HG02884 (cell line): ENCODE data around the gene TNXB.
"Not testable (repeated sequence)": the region's sequence is repeated elsewhere in the genome, so short reads cannot be mapped to it uniquely, and the experiment has no call there.

Experiments
- ATAC-seq: cut with Tn5 transposase; IDR thresholded peaks from one replicate; pipeline ENCODE4 v1.9.1; 2021; ENCODE audit warnings: mild to moderate bottlenecking, moderate library complexity; ENCODE audit not compliant: unreplicated experiment

TNXB gene

DNA sequence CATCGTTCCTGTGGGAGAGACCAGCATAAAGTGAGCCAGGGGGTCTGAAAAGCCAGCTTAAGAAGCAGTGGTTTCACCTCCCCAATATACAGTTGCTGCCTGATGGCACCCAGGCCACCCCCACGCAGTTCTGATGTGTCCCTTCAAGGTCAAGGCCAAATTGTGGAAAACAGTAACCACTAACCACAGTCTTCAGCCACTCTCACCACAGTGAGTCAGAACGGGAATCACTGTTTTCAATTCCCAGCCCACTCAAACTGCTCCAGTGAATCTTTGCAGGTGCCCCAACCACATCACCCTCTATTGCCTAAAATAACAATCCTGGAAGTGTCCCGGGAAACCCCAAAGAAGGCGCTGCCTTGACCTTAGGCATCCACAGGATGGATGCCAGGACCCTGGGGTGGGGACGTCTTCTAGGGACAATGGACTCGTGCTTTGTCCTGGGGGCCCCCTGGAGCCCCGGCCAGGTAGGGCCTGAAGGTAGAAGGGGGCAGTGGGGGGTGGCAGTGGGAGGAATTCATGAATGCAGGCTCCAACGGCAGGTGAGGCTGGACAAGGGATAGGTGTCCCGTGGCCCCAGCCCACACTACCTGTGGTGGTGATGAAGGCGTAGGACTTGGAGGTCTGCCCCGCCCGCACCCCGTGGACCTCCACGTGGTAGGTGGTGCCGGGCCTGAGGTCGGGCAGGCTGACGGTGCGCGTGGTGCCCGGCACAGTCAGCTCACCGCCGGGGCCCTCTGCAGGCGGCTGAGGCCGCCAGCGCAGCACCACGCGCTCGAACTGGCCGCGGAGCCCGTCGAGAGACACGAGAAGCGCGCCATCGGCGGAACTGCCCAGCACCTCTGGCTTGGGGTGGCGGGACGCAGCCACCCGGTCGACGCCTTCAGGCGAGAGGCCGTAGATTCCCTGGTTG, 22.2 kb downstream of the TNXB start:
- ATAC-seq, result no peak

DNA sequence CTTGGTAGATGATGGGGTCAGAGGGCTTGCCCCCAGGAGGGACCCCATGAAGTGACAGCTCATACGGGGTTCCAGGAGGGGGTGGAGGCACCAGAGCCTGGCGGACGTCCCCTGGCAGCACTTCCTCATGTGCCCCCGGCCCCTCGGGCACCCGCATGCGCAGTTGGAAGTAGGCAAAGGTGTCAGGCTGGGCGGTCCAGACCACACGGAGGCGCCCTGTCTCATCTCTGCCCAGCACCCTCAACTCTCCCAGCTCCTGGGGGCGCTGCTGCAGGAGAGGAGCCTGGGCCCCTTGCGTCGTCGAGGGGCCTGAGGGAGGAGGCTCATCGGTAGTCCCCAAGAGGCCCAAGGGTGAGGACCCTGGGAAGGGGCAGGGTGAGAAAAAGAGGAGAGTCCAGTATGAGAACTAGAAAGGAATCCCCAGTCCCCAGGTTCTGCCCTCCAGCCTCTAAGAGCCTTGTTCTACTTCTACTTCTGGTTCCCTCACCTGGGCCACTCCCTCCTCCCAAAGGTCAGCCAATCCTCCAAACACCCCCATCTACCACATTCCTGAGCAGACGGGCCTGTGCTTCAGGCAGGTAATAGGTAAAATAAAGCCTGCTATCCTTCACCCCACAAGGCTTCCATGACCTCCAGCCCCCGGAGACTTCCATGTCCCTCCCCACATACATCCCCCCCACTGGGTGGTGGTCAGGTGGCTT, 23.2 kb downstream of the TNXB start:
- no peak for ATAC-seq

DNA sequence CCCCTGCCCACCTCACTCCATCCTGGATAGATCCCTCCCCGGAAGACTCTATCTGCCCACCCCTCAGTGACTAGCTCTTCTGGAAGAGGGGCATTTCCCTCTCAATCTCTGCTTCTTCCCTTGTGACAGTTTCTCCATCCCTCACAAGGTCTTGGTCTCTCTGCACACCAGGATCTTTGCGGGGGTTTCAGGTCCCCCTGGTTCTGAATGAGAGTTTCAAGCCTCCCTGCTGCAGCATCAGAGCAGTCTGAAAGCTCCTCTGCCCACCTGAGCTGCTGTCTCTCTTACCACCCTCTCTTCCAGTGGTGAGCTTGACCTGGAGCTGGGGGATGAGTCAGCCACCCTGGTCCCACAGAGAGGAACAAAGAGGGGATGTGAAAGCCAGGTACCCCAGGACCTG, 24.4 kb downstream of the TNXB start:
- ATAC-seq, result no peak

DNA sequence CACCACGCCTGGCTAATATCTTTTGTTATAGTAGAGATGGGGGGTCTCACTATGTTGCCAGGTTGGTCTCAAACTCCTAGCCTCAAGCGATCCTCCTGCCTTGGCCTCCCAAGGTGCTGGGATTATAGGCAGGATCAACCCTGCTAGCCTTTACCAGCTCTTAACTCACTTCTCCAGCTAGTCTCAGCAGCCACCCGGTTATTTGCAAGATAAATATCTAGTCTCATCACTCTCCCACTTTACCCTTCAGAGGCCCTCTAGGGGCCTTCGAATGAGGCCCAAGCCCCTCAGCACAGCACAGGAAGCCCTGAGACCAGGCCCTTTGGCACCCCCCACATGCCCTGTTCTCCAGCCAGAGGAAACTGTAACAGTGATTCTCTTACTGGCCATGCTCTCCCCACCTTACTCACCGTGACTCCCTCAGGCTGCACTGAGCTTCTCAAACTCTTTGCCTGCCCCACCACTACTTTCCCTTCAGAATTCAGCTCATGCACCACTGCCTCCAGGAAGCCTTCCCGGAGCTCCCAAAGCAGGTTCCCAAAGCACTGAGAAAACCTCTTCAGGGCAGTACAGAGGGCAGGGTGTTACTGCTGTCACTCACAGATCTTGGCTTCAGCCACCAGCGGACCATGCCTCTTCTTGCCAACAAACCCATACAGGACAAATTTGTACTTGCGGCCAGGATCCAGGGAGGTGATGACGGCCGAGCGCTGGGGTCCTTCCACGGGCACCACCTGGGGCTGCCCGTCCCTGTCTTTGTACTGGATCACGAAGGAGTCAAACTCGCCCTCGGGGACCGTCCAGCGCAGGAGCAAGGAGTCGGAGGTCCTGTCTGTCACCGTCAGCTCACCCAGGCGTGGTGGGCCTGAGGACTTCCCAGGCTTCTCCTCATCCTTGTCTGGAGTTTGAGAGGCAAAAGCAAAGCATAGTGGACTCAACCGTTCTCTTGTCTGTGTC, 25.0 kb downstream of the TNXB start:
- ATAC-seq, result no peak

DNA sequence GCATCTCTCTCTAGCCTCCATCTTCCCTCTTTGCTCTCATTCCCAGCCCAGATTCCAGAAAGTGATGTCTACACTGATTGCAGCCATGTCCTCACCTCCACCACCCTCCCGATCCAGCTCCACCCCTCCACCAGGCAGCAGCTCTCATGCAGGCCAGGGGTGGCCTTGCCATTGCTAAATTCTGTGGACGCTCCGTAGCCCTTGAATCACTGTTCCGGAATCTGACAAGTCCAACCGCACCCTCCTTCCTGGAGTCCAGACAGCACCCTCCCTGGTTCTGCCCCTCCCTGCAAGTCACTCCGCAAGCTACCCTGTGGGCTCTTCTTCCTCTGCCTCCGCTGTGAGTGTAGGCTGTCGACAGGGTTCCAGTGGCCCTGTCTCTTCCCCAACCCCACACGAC, 26.2 kb downstream of the TNXB start:
- ATAC-seq, result no peak

DNA sequence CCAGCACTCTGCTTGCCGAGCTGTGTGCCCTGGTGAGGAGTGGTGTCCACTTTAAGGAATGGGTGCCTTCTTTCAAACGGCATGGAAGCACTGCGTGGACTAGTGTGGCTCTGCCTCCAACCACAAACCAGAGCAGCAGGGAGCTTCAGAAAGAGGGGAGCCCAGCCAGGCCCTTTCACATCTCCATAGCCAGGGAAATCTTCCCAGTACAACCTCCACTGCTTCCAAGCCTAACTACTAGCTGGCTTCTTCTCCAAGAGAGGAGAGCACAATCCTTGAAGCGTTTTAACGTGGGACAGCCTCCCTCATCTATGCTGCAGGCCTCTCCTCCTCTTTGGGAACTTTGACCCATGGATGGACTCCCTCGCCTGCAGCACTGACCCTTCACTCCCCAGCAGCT, 26.7 kb downstream of the TNXB start:
- no peak for ATAC-seq

DNA sequence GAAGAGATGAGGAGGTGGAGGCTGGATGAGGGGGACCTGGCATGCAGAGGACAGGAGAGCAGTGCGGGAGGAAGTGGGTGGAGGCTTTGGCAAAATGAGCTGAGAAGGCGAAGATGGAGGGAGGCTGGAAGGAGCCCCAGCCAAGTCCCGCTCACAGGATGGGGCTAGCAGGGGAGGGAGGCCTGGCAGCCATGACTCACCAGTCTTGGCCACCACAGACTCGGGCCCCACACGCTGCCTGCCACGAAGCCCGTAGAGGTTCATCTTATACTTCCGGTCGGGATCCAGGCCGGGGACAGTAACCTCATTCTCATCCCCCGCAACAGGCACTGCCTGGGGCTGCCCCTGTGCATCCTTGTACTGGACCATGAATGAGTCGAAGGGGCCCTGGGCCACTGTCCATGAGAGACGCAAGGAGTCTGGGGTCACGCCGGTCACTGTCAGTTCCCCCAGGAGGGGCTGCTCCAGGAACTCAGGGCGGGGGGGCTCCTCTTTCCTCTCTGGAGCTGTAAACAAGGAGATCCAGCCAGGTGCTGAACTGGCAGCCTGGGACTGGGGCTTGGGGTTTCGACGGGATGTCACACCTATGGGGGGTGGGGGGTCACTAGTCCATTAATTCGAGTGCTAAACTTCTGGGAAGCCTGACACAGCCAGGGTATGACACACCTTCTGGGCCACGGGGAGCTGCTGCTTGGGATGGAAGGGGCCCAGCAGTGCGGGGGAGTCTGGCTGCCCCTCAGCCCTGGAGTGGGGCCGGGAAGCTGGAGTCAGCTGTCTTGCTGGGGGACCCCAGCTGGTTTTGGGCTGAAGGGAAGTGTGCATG, 27.8 kb downstream of the TNXB start:
- ATAC-seq, result no peak

DNA sequence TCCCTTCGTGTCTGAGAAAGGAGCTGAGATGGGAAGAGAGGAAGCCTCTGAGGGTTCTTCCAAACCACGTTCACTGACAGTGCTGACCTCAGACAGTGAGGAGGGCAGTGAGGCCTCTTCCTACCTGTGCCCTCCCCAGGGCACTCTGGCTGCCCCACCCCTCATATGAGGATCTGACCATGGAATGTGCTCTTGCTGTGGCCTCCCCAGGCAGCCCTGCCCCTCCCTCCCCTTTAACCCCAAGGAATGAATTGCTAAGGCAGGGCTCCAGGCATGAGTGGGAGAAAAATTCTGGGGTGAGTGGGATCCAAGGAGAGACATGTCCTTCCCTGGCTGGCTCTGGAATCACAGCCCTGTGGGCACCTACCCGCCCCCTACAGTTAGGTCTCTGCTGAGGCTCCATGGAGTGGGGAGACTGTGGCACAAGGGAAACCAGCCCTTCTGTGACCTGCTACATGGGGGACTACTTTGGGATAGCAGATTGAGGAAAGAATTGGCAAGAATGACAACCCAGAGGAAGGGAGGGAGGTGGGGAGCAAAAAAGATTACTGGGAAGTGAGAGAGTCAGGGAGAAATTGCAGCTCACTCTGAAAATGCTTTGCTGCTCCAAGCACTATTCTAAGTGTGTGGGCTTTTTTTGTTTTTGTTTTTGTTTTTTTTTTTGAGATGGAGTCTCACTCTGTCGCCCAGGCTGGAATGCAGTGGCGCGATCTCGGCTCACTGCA, 29.4 kb downstream of the TNXB start:
- no peak for ATAC-seq

DNA sequence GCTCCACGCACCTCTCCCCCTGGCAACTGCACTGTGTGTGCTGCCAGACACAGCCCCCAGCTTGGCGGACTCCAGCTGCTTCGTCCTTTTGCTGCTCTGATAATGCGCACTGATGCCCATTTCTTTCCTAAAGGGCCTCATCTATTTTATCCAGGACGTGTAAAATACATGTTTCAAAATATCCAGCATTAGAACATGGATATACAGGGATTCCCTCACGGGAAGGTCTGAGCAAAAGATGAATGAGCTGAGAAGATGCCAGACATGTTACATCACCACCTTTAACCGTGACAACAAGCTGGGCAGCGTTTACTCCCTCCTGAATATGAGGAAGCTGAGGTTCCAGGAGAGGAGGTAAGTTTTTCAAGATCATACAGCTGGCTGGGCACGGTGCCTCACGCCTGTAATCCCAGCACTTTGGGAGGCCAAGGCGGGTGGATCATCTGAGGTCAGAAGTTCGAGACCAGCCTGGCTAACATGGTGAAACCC, 32.8 kb downstream of the TNXB start:
- ATAC-seq, result no peak

DNA sequence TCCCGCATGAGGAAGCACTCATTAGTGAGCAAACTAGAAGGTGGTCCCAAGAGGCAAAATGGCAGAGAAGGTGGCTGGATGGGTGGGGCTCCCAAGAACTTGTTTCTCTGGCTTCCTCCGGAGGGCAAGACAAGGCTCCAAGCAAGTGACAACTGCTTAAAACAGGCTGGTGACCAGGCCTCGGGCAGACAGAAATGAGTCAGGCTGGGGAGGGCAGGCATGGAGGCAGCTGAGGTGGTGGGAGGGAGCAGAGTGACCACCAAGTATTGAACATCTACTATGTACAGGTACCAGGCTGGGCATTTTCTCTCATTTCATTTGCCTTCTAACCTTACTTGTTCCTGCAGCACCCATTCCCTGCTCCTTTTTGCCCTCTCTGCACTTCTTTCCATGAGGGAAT, 33.4 kb downstream of the TNXB start:
- ATAC-seq, result no peak

DNA sequence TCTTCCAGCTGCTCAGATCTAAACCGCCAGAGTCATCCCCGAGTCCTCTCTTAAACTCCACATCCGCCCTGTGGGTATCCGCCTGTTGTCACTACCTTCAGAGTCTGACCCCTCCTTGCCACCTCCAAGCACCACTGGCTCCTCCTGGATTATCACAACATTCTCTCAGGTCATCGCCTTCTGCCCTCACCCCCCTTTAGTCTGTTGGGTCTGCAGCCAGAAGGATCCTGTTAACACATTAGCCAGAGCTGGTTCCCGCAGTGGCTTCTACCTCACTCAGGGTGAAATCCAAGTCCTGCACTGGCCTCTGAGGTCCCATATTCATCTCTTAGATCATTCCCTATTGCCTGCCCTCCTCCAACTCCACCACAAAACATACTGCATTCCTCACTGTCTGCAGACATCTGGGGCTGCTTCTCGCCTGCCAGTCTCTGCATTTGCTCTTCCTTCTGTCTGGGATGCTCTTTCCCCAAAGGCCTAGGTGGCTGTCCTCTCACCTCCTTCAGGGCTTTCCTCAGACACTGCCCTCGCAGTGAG, 34.1 kb downstream of the TNXB start:
- no peak for ATAC-seq

DNA sequence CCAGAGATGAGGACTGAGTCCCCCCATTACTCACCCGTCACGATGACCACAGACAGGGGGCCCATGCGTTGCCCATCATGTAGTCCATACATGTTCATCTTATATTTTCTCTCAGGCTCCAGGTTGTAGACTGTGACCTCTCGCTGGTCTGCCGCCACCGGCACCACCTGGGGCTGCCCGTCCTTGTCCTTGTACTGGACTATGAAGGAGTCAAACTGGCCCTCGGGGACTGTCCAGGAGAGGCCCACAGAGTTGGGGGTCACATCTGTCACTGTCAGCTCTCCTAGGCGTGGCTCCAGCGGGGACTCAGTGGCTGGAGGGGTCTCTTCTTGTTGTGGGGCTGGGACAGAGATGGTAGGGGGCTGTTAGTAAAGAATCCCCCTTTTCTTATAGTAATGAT, 35.5 kb downstream of the TNXB start:
- no peak for ATAC-seq

DNA sequence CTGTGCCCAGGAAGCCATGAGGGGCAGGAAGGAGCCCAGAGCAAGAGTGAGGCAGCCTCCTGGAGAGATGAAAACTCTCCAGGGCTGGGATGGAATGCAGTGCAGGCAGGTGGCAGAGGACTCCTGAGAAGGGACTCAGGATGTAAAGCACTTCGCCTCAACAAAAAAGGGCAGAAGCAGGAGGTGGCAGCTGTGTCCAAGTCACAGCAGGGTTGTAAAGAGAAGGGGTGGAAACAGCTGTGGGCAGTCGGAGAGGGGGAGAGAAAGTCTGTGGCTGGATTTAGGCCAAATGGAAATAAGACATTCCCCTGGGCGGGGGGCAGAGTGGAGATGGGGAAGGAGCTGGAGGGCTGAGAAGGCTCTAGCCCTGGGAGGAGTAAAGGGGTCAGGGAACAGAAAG, 36.0 kb downstream of the TNXB start:
- ATAC-seq, result no peak

DNA sequence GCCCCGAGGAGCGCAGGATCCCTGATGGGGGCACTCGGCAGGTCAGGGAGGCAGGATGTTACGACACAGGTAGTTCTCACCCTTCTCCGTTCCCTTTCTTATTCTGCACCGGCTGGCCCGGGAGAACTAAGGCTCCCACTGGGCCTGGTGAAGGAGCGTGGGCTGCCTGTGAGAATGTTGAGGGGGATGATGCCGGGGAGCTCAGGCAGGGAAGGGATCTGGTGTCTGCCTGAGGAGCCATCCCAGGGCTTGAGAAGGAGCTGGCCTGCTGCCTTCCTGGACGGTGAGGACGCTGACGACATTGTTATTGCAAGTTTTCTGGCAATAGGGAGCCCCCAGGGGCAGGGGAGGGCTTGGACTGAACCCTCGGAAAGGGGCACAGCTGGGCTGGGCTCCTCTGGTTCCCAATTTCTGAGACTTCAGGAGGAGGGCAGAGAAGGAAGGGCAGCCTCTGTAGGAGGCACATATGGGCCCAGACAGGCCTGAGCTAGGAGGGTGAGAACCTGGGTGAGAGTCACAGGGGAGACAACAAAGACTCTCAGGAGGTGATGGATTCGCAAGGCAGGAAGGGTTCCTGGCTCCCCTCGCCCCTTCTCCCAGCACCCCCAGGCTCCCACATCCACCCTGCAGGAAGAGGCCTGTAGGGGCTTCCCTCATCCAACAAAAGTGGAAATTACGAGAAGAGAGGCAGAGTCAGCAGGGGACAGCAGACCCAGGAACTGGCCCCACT, 38.2 kb downstream of the TNXB start:
- no peak for ATAC-seq

DNA sequence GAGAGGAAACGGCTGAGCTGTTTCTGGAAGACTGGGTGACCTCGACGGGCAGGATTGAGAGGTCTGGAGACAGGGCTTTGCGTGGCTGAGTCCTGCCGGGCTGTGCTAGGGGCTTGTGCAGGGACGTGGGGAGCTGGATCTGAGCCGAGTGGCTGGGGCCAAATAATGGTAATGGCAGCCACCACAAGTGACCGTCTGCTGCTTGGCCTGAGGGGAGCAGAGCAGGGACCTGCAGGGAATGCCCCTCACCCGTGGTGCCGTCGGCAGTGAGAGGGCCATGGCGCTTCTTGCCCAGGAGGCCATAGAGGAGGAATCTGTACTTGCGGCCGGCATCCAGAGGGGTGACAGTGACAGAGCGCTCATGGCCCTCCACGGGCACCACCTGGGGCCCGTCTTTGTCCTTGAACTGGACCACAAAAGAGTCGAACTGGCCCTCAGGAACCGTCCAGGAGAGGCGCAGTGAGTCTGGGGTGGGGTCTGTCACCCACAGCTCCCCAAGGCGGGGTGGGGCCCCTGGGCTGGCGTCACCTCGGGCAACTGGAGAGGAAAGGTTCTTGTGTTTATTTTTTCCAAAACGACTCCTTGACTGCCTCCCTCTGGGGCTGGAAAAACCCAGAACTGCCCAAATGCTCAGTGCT, 39.1 kb downstream of the TNXB start:
- ATAC-seq, result no peak

DNA sequence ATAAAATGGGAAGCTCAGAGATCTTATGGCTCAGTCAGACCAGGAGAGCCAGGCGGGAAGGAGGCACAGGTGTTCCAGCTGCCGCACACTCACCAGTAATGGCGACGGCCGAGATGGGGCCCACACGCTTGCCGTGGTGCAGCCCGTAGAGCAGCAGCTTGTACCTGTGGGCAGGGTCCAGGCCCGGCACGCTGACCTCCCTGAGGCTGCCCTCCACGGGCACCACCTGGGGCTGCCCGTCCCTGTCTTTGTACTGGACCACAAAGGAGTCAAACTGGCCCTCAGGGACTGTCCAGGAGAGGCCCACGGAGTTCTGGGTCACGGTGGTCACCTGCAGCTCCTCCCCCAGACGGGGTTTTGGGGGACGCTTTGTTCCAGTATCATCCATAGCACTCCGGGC, 39.7 kb downstream of the TNXB start:
- no peak for ATAC-seq

DNA sequence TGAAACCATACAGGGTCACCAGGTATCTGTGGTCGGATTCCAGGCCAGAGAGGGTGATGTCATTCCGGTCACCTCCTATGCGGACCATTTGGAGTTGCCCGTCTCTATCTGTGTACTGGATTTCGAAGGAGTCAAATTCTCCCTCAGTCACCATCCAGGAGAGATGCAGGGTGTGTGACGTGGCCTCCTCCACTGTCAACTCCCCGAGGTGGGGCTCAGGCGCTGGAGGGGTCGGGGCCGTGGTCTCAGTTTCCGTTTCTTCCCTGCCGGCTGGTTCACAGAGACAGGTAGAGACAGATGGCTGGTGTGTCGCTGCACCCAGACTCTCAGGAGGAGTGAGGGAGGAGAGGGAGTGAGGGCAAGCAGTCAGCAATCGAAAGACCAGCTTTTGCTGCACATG, 40.3 kb downstream of the TNXB start:
- no peak for ATAC-seq

DNA sequence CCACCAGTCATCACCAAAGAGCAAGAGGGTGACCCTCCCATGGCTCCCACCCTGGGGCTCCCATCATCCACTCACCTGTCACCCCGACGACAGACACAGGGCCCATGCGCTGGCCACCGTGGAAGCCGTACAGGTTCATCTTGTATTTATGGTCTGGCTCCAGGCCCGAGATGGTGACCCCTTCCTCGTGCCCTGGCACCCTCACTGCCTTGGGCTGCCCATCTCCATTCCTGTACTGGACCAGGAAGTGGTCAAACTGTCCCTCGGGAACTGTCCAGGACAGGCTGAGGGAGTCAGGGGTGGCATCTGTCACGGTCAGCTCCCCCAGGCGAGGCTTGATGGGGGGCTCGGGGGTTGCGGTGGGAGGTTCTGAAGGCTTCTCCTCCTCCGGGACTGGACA, 40.8 kb downstream of the TNXB start:
- not testable (repeated sequence) for ATAC-seq
